Measurements from ENCODE around the gene NOD2. TPM values are rescaled to one million over a fixed set of nuclear protein-coding genes. Genes with fewer than 3 reads are reported as not detected.

NOD2 gene
- total and polyA plus RNA-seq, 4 donors = 0.35 to 1.3 (median 0.48) TPM

DNA sequence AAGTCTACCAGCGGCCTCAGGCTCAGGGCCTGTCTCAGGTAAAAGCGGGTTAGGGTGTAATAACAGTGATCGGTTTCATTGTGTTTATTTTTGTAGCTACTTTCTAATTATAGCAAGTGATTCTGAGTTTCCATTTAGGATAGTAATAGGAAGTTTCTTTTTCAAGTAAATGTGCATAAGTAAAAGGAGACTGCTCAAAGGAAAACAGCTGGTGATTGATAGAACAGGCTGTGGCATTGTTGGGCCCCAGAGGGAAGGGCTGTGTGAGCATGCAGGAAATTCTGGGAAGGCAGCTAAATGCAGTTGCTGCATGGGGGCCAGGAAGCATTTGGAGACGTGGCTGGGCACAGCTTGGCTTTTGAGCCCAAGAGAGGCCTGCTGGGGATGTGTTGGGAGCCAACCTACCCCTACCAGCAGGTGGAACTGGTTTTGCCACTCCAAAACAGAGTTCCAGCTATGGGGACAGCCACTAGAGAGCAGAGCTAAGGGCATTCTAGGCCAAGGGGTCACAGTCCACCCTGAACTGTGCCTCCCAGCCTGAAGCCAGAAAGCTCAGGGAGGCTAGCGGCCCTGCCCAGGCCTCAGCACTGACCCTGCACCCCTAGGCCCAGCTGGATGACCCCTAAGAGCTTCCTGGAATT, 24.9 kb upstream of the NOD2 start (continued):
- TF ChIP-seq, protein P1, sequence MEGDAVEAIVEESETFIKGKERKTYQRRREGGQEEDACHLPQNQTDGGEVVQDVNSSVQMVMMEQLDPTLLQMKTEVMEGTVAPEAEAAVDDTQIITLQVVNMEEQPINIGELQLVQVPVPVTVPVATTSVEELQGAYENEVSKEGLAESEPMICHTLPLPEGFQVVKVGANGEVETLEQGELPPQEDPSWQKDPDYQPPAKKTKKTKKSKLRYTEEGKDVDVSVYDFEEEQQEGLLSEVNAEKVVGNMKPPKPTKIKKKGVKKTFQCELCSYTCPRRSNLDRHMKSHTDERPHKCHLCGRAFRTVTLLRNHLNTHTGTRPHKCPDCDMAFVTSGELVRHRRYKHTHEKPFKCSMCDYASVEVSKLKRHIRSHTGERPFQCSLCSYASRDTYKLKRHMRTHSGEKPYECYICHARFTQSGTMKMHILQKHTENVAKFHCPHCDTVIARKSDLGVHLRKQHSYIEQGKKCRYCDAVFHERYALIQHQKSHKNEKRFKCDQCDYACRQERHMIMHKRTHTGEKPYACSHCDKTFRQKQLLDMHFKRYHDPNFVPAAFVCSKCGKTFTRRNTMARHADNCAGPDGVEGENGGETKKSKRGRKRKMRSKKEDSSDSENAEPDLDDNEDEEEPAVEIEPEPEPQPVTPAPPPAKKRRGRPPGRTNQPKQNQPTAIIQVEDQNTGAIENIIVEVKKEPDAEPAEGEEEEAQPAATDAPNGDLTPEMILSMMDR (IDR thresholded peaks at IDR 0.05; ENCODE audit: low read depth, low read length, missing input control) = peak; percentile 23
- TF ChIP-seq HNF4A (conservative IDR thresholded peaks at IDR 0.05) (peak; percentile 83 to 97), NR2F2 (IDR thresholded peaks at IDR 0.05) (peak; percentile 52), RAD21 (IDR thresholded peaks at IDR 0.05) (peak; percentile 67 to 82)

DNA sequence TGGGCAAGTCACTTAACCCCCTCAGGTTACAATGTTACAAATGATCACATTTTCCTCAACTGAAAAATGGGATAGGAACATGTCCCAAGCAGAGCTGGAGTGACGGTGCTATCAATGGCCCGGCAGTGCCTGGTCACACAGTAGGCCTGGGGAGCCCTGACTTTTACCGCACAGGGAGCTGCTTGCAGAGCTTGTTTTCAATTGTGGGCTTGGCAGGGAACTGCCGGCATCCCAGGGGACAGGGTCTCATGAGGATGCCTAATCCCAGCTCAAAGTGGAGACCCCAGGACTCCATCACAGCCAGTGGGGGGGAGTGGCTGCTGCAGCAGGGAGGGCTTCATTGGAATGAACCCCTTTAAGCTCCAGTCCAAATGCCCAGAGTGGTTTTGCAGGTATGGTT, 23.7 kb upstream of the NOD2 start:
- 98% methylated on average over 4 of the region's 4 CpGs for WGBS
- TF ChIP-seq, protein P2, sequence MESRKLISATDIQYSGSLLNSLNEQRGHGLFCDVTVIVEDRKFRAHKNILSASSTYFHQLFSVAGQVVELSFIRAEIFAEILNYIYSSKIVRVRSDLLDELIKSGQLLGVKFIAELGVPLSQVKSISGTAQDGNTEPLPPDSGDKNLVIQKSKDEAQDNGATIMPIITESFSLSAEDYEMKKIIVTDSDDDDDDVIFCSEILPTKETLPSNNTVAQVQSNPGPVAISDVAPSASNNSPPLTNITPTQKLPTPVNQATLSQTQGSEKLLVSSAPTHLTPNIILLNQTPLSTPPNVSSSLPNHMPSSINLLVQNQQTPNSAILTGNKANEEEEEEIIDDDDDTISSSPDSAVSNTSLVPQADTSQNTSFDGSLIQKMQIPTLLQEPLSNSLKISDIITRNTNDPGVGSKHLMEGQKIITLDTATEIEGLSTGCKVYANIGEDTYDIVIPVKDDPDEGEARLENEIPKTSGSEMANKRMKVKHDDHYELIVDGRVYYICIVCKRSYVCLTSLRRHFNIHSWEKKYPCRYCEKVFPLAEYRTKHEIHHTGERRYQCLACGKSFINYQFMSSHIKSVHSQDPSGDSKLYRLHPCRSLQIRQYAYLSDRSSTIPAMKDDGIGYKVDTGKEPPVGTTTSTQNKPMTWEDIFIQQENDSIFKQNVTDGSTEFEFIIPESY (IDR thresholded peaks at IDR 0.05) = no peak
- TF ChIP-seq JUND (IDR thresholded peaks at IDR 0.05) (no peak), NR2F2 (IDR thresholded peaks at IDR 0.05) (no peak), RXRA (IDR thresholded peaks at IDR 0.05) (no peak), EGR1 (IDR thresholded peaks at IDR 0.05; ENCODE audit: low read depth in 2 of 2) (no peak), GABPA (IDR thresholded peaks at IDR 0.05 in 1 of 2, conservative IDR thresholded peaks at IDR 0.05 in 1 of 2) (no peak), HNF4A (conservative IDR thresholded peaks at IDR 0.05) (no peak), YY1 (IDR thresholded peaks at IDR 0.05) (no peak), RAD21 (IDR thresholded peaks at IDR 0.05) (no peak), SP1 (IDR thresholded peaks at IDR 0.05) (no peak), FOXA1 (IDR thresholded peaks at IDR 0.05) (no peak), FOXA2 (IDR thresholded peaks at IDR 0.05) (no peak), HNF4G (IDR thresholded peaks at IDR 0.05) (no peak), TAF1 (conservative IDR thresholded peaks at IDR 0.05) (no peak)
- TF ChIP-seq, protein P1 (IDR thresholded peaks at IDR 0.05; ENCODE audit: low read depth, low read length, missing input control) = no peak
- TF ChIP-seq, protein P3, sequence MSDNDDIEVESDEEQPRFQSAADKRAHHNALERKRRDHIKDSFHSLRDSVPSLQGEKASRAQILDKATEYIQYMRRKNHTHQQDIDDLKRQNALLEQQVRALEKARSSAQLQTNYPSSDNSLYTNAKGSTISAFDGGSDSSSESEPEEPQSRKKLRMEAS (IDR thresholded peaks at IDR 0.05) = no peak
- TF ChIP-seq, protein P4, sequence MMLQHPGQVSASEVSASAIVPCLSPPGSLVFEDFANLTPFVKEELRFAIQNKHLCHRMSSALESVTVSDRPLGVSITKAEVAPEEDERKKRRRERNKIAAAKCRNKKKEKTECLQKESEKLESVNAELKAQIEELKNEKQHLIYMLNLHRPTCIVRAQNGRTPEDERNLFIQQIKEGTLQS (IDR thresholded peaks at IDR 0.05) = no peak
- TF ChIP-seq, protein P5, sequence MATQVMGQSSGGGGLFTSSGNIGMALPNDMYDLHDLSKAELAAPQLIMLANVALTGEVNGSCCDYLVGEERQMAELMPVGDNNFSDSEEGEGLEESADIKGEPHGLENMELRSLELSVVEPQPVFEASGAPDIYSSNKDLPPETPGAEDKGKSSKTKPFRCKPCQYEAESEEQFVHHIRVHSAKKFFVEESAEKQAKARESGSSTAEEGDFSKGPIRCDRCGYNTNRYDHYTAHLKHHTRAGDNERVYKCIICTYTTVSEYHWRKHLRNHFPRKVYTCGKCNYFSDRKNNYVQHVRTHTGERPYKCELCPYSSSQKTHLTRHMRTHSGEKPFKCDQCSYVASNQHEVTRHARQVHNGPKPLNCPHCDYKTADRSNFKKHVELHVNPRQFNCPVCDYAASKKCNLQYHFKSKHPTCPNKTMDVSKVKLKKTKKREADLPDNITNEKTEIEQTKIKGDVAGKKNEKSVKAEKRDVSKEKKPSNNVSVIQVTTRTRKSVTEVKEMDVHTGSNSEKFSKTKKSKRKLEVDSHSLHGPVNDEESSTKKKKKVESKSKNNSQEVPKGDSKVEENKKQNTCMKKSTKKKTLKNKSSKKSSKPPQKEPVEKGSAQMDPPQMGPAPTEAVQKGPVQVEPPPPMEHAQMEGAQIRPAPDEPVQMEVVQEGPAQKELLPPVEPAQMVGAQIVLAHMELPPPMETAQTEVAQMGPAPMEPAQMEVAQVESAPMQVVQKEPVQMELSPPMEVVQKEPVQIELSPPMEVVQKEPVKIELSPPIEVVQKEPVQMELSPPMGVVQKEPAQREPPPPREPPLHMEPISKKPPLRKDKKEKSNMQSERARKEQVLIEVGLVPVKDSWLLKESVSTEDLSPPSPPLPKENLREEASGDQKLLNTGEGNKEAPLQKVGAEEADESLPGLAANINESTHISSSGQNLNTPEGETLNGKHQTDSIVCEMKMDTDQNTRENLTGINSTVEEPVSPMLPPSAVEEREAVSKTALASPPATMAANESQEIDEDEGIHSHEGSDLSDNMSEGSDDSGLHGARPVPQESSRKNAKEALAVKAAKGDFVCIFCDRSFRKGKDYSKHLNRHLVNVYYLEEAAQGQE (IDR thresholded peaks at IDR 0.05) = no peak
- H3K9ac ChIP-seq (ENCODE audit: low read depth in 1 of 2, low read length in 2 of 2) = no peak overlapping the region
- H3K4me3 ChIP-seq (ENCODE audit: low read depth in 1 of 3, low read length in 3 of 3) = no peak overlapping the region
- H3K36me3 ChIP-seq (ENCODE audit: control insufficient read depth in 4 of 4, insufficient read depth in 3 of 4, low read depth in 1 of 4, low read length in 3 of 4) = no peaks in the 10 kb centered on the region
- H3K4me1 ChIP-seq (ENCODE audit: control insufficient read depth in 4 of 4, insufficient read depth in 4 of 4, low read length in 3 of 4) = peaks cover 5 to 14% (median 7%) of the 10 kb centered on the region in 4 donors
- peaks cover 5 to 13% (median 10%) of the 10 kb centered on the region in 4 donors for H3K9me3 ChIP-seq (ENCODE audit: control insufficient read depth in 4 of 4, low read length in 3 of 4)
- DNase-seq (ENCODE audit: low spot score) = no peak
- no peak overlapping the region for H3K27ac ChIP-seq (ENCODE audit: low read depth in 1 of 2, low read length in 2 of 2)
- no peaks in the 10 kb centered on the region for H3K27me3 ChIP-seq (ENCODE audit: control insufficient read depth in 4 of 4, insufficient read depth in 4 of 4, low read length in 3 of 4)

Measured in liver (tissue), 9 donors.